HG03558 (cell line): ENCODE measurements around the gene EIF4G3.
"Not testable (repeated sequence)": the region's sequence is repeated elsewhere in the genome, so short reads cannot be mapped to it uniquely, and the experiment has no call there.

Experiments
- ATAC-seq: cut with Tn5 transposase; IDR thresholded peaks from one replicate; pipeline ENCODE4 v1.9.1; 2021; ENCODE audit warnings: moderate number of reproducible peaks; ENCODE audit not compliant: unreplicated experiment; ENCODE audit errors: extremely low read depth

EIF4G3 gene

DNA sequence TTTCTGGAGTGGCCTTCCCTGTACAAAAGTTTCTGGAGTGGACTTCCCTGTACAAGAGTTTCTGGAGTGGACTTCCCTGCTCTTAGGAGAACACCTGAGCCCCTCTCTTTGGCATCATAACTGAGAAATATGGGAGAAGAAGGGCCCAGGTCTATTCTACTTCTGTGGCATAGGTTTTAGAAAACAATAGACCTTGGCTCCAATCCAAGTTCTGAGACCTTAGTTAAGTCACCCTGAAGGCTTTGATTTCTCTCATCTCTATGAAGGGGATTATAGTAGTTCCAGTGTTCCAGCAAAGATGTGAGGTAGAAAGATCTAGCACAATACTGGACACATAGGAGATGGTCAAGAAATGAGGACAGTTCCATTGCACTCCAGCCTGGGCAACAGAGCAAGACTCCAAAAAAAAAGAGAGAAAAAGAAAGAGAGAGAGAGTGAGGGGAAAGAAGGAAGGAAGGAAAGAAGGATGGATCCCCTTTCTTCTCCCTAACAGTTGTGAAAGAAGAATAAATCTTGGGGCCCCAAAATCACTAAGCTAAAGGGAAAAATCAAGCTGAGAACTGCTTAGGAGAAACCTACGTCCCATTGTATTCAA lies 13.3 kb upstream of the EIF4G3 start:
- no peak for ATAC-seq

- no peak for ATAC-seq
Observed at GRCh38 chr1:21189421-21189820, 12.7 kb upstream of the EIF4G3 start.

DNA sequence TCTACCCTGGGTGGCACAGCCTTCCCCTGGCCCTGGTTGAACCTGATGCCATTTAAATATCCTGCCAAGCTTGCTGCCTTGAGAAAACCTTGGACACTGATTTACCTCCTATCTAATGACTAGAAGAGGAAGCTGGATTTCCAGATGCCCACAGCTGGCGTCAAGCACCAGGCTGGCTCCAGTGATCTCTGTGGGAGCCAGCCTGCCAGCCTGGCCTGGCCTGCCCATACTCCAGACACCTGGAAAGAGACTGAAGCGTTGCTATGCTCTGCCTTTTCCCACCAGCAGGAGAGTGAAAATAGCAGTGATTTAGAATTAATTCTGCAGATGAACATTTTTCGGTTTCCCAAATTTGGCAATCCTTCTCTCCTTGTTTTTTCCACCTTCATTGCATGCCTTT lies 11.5 kb upstream of the EIF4G3 start:
- ATAC-seq, result no peak

GRCh38 chr1:21185221-21185731 lies 8.6 kb upstream of the EIF4G3 start:
- ATAC-seq, result no peak

GRCh38 chr1:21184276-21184675 lies 7.6 kb upstream of the EIF4G3 start:
- no peak for ATAC-seq

DNA sequence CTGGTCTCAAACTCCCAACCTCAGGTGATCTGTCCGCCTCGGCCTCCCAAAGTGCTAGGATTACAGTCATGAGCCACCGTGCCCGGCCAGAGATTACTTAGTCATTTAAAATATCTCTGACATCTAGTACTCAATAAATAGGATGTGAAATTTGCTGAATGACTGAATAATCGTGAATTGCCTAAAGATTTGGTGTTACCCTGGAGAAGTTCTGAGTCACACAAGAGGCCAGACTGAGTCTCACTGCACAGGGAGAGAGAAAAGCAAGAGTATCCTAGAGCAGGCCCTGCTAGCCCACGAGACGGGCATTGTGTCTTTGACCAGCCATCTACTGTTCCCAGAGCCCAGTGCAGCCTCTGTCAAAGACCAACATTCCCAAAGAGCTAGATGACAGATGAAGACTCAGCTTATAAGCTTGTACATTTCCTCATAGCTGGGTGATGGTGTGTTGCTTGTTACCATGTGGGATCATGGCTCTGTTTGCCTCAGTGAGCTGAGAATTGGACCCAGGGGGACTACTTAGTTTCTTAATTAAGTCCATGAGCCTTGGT lies 5.6 kb upstream of the EIF4G3 start:
- ATAC-seq, result no peak

DNA sequence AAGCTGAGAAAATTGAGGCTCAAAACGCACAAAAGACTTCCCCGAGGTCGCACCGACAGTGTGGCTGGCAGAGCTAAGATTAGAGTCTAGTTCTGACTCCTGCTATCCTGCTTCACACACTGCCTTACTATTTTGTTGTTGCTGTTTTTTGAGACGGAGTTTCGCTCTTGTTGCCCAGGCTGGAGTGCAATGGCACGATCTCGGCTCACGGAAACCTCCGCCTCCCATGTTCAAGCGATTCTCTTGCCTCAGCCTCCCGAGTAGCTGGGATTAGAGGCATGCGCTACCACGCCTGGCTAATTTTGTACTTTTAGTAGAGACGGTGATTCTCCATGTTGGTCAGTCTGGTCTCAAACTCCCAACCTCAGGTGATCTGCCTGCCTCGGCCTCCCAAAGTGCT lies 1.6 kb upstream of the EIF4G3 start:
- not testable (repeated sequence) for ATAC-seq

DNA sequence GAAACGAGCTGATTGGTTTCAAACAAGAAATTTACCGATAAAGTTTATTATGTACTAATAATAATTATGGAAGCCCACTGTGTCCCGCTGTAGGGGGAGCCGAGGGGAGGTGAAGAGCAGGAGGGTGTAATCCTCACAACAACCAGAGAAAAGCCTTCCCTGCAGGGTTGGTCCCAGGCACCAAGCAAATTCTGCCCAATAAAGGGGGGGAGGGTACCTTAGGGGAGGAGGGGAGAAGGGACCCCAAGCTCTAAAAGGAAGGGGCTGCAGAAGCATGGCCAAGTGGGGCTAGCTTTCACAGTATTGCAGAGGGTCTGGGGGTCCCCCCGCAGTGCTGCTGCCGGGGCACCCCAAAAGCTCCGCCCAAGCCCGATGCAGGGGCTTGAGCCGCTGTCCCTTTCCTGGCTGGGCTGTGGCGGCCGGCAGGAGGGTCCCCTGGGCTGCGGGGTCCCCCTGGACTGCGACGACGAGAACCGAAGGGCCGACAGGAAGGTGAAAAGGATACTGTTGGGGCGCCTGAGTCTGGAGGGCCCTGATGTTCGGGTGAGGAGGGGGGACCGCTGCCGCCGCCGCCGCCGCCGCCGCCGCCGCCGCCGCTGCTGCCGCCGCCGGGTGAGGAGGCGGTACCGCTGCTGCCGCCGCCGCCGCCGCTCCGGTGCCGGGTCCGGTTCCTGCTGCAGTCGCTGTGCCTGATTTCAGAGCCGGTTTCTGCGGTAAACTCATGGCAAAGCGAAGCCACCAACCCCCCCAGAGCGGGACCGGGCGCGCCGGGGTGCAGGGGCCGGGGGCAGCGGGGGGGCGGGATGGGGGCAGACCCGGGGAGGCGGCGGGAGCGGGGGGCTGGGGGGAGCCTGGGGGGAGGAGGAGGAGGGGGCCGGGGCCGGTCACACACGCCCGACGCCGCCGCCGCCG lies 771 bp downstream of the EIF4G3 start:
- no peak for ATAC-seq

DNA sequence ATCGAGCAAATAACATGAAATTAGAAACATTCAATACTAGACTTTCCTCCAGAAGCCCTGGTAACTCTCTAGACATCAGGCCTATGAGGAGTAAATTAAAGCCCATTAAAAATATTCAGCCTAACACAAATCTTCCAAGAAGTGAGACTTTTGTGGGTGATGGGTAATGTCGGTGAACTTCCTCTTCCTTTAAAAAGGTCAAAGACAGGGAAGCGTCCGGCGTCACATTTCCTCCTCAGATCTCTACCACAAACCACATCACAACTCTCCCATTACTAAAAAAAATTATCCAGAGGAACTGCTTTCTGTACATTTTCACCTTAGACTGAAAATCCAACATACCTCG lies 1.4 kb downstream of the EIF4G3 start:
- no peak for ATAC-seq

DNA sequence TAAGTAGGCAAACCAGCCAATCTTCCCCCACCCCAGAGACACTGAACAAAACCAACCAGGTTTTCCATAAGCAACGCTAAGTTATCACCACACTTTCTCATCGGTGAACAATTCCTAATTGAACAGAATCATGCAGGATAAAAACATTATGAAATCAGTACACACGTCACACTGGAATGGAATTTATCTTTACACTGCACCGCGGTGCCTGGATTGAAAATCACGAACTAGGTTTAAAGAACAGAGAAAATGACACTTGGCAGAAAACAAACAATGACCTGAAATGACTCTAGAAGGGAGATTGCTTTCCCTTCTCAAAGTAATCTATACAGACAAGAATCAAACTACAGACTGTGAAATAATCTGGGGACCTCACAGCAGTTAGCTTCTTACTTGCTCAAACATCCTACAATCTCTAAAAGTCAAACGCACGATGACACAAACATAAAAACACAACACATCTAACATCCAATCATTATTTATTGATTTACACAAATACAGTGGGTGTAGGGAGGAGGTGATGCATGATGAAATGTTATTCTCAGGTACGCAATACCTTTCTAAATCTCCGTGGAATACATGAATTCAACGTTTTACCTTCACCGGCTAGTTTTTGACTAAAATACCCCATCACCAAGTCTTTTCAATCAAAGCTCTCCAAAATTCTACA lies 1.9 kb downstream of the EIF4G3 start:
- ATAC-seq, result no peak

DNA sequence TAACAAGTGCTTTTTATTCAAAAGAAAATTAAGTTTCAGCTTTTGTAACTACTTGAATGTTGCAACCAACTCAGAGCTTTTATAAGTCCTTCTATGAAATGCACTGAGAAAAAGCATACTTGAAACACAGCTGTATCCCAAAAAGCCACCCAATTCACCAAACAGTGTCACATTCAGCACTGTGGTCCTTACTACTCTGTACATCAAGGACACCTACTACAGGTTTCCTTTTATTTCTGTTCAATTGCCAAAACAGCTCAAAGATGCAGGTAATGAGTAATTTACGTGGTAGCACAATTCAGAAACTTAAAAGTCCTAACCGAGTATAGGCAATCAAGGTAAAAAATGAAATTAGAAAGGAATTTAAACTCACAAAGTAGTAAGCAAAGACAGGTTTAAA lies 2.5 kb downstream of the EIF4G3 start:
- no peak for ATAC-seq

DNA sequence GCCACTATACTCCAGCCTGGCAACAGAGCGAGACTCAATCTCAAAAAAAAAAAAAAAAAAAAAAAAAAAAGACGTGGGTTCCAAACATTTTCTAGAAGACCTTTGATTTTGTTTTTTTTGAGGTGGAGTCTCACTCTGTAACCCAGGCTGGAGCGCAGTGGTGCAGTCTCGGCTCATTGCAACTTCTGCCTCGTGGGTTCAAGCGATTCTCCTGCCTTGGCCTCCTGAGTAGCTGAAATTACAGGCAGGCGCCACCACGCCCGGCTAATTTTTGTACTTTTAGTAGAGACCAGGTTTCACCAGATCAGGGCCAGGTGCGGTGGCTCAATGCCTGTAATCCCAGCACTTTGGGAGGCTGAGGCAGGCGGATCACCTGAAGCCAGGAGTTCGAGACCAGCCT lies 3.6 kb downstream of the EIF4G3 start:
- ATAC-seq, result not testable (repeated sequence)

DNA sequence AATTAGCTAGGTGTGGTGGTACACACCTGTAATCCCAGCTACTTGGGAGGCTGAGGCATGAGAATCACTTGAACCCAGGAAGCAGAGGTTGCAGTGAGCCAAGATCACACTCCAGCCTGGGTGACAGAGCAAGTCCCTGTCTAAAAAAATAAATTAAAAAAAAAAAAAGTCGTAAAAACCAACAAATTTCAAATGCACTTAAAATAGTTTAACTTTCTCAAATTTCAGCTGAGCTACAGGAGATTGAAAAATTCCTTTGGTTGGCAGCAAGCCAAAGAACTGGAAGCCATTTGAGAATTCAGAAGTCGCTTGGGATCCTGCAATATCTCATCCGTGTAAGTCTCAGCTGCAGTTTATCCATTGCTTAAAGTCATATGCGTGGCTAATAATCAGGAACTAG lies 5.9 kb downstream of the EIF4G3 start:
- not testable (repeated sequence) for ATAC-seq

DNA sequence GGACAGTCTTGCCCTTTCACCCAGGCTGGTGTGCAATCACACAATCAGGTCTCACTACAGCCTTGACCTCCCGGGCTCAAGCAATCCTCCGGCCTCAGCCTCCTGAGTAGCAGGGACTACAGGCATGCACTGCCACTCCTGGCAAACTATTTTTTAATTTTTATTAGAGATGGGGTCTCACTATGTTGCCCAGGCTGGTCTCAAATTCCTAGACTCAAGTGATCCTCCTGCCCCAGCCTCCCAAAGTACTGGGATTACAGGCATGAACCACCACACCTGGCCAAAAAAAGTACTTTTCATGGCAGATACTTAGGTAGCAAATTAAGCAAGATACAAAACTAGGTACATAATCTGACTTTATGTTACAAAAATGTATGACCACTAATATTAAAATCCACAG lies 8.3 kb downstream of the EIF4G3 start:
- no peak for ATAC-seq

DNA sequence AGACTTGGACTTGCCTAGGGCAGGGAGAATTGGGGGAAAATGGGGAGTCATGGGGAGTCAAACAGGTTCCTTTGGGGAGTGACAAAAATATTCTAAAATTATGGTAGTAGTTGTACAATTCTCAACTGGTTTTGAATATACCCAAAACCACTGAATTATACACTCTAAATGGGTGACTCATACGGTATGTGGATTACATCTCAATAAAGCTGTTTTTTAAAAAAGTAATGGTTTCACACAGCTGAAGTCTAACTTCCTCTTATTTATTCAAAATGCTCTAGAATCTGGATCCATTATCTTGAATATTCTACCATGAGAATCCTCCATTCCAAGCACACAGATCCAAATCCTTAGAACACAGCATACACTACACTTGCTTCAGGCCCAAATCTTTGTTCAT lies 11.1 kb downstream of the EIF4G3 start:
- ATAC-seq, result no peak

DNA sequence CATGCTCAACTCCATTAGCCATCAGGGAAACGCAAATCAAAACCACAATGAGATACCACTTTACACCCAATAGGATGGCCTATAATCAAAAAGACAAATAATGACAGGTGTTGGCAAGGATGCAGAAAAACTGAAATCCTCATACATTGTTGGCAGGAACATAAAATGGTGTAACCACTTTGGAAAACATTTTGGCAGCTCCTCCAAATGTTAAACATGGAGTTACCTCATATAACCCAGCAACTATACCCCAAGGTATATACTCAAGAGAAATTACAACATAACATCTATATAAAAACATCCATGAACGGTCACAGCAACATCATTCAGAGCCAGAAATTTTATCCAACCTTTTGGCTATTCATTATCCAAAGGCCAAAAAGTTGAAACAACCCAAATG lies 11.6 kb downstream of the EIF4G3 start:
- no peak for ATAC-seq

DNA sequence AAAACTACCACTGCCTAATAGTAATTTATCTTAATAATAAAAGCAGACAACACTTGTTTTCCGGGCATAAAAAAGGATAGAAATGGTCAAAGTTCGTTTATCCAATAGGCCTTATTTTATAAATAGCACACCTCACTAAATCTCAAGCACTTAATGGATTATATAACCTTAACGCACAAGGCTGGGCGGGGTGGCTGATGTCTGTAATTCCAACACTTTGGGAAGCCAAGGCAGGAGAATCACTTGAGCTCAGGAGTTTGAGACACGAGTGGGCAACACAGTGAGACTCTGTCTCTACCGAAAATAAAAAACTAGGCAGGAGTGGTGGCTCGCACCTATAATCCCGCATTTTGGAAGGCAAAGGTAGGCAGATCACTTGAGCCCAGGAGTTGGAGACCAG lies 12.4 kb downstream of the EIF4G3 start:
- no peak for ATAC-seq

DNA sequence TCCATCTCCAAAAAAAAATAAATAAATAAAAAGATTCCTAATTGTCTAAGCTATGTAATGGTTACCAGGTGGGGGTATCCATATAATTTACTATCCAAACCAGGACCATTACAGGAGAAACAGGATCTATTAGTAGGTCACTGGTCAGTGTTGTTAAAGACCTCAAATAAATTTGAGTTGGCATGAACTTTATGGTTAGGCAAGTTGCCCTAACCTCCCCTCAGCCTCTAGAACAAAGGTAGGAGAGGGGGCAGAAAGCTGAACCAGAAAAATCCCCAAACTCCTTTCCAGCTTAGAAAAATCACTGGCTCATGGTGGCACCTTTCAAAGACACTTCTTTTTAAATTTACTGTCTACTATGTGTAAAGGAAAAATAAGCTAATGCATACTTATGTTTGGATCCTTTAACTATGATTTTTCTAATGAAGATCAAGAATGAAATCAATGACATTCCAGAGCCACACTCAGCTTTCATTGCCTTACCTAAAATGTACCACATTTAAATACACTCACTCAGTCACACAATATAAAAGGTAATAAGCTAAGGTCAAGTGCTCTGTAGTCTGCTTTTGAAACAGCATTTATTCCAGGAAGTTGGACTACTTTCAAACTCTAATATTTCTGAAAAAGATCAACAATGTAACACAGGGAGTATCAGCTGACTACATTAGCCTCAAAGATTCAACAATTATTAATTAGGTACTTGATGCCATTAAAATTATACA lies 13.8 kb downstream of the EIF4G3 start:
- ATAC-seq, result no peak

DNA sequence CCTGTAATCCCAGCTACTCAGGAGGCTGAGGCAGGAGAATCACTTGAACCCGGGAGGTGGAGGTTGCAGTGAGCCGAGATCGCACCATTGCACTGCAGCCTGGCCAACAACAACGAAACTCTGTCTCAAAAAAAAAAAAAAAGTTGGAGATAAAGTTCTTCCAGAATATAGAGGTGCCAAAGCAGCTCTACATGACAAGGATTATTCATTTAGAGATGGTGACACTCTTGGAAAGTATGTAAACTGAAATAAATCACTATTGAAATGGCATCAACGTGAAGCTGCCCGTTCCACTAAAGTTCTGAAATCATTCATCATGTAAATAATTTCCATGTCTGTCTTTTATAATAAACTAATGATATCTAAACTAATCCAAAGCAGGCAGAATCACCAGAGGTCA lies 14.9 kb downstream of the EIF4G3 start:
- ATAC-seq, result no peak

DNA sequence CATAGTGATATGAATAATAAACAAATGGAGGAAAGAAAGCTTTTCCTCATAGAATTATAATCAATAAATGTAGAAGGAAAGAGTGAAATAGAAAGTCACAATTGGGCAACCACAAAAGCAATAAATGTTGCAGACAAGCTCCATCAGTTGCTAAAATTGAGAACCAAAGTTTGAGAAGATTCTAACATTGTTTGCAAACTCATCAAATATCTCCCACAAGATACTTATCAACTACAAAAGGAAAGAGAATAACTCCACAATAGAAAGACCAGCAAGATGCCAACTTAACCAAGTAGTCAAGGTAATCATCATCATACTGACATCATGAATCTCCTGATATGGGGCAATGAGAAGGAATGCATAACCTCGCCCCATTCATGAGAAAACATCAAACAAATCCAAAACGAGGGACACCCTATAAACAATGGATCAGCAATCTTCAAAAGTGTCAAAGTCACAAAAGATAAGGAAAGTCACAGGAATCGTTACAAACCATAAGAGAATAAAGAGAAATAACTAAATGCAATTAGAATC lies 16.4 kb downstream of the EIF4G3 start:
- no peak for ATAC-seq
